ENCODE data around the gene PRKN.

DNA sequence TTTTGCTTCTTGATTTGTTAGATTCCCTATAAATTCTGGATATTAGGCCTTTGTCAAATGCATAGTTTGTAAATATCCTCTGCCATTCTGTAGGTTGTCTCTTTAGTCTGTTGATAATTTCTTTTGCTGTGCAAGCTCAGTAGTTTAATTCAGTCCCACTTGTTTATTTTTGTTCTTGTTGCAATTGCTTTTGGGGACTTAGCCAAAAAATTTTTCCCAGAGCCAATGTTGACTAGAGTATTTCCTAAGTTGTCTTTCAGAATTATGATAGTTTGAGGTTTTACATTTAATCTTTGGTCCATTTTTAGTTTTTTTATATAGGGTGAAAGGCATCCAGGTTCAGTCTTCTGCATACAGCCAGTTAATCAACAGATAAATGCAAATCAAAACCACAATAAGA, 96.0 kb downstream of the PRKN start:
- TF ChIP-seq, protein P1, sequence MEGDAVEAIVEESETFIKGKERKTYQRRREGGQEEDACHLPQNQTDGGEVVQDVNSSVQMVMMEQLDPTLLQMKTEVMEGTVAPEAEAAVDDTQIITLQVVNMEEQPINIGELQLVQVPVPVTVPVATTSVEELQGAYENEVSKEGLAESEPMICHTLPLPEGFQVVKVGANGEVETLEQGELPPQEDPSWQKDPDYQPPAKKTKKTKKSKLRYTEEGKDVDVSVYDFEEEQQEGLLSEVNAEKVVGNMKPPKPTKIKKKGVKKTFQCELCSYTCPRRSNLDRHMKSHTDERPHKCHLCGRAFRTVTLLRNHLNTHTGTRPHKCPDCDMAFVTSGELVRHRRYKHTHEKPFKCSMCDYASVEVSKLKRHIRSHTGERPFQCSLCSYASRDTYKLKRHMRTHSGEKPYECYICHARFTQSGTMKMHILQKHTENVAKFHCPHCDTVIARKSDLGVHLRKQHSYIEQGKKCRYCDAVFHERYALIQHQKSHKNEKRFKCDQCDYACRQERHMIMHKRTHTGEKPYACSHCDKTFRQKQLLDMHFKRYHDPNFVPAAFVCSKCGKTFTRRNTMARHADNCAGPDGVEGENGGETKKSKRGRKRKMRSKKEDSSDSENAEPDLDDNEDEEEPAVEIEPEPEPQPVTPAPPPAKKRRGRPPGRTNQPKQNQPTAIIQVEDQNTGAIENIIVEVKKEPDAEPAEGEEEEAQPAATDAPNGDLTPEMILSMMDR (conservative IDR thresholded peaks at IDR 0.05; ENCODE audit: low read depth, low read length): no peak
- TF ChIP-seq EZH2 (IDR thresholded peaks at IDR 0.05; ENCODE audit: borderline replicate concordance, low read depth, low read length, poor library complexity, severe bottlenecking): no peak

Measured in A673 (cell line).